K562 (cell line): ENCODE results near the gene PLA2G12B. TPM values are rescaled to one million over a fixed set of nuclear protein-coding genes. Genes with fewer than 3 reads are reported as not detected.

ENCODE experiments used
- CGGBP1 ChIP-seq: fragments of 250-450 bp; sonication (Bioruptor Pico); IDR thresholded peaks from 2 replicates; pipeline ENCODE4 v1.9.0; 2021; ENCODE audit warnings: mild to moderate bottlenecking
- CHD1 ChIP-seq: fragments of 200-600 bp; sonication (generic); IDR thresholded peaks from one replicate; pipeline ENCODE4 v1.6.1; 2012; ENCODE audit warnings: mild to moderate bottlenecking, moderate library complexity, low read length, inconsistent platforms
- ESRRB ChIP-seq: fragments of 250-450 bp; sonication (Bioruptor Pico); IDR thresholded peaks from 2 replicates; pipeline ENCODE4 v1.5.0; 2020; ENCODE audit warnings: mild to moderate bottlenecking, moderate library complexity, borderline replicate concordance
- FOXM1 ChIP-seq, 2 experiments: fragments of 450-650 bp in 1 of 2; sonication (generic) in 1 of 2; formaldehyde crosslinking in 1 of 2; IDR thresholded peaks; 2 replicates each; pipeline versions ENCODE4 v1.6.1 to v1.9.0; 2017 to 2022; ENCODE audit warnings: low read depth in 2 of 2, mild to moderate bottlenecking in 2 of 2, missing genetic modification reagents in 1 of 2, moderate library complexity in 1 of 2
- HEY1 ChIP-seq: fragments of 250-450 bp; sonication (Bioruptor Pico); IDR thresholded peaks from 2 replicates; pipeline ENCODE4 v1.5.0; 2020; ENCODE audit warnings: mild to moderate bottlenecking, moderate library complexity, borderline replicate concordance
- HIVEP1 ChIP-seq: fragments of 250-450 bp; sonication (Bioruptor Pico); IDR thresholded peaks from 2 replicates; pipeline ENCODE4 v1.4.0; 2020; ENCODE audit warnings: mild to moderate bottlenecking
- KAT8 ChIP-seq: fragments of 450-650 bp; IDR thresholded peaks from 2 replicates; pipeline ENCODE4 v1.6.1; 2016; ENCODE audit warnings: low read depth, mild to moderate bottlenecking
- KDM2B ChIP-seq: fragments of 250-450 bp; sonication (Bioruptor Pico); IDR thresholded peaks from 2 replicates; pipeline ENCODE4 v1.8.0; 2021; ENCODE audit warnings: mild to moderate bottlenecking, moderate library complexity
- LARP7 ChIP-seq: fragments of 450-650 bp; IDR thresholded peaks from 2 replicates; pipeline ENCODE4 v1.6.1; 2016
- MCM7 ChIP-seq, 2 experiments: fragments of 450-650 bp; IDR thresholded peaks; 2 replicates each; pipeline ENCODE4 v1.6.1; 2016 to 2018
- MXD1 ChIP-seq: fragments of 250-450 bp; sonication (Bioruptor Pico); IDR thresholded peaks from 2 replicates; pipeline ENCODE4 v1.8.0; 2021; ENCODE audit warnings: borderline replicate concordance, mild to moderate bottlenecking, moderate library complexity; ENCODE audit not compliant: poor library complexity, severe bottlenecking
- PCBP2 ChIP-seq: fragments of 200-400 bp; formaldehyde crosslinking; IDR thresholded peaks from 2 replicates; pipeline ENCODE4 v1.6.1; 2018; ENCODE audit warnings: low read length, low read depth, mild to moderate bottlenecking, moderate library complexity; ENCODE audit not compliant: poor library complexity, severe bottlenecking
- PRPF4 ChIP-seq: fragments of 200-400 bp; formaldehyde crosslinking; IDR thresholded peaks from one replicate; pipeline ENCODE4 v1.6.1; 2017; ENCODE audit warnings: low read length, low read depth, mild to moderate bottlenecking; ENCODE audit not compliant: insufficient read depth, poor library complexity, severe bottlenecking
- PTTG1 ChIP-seq: fragments of 450-650 bp; IDR thresholded peaks from 2 replicates; pipeline ENCODE4 v1.6.1; 2016; ENCODE audit warnings: low read depth, mild to moderate bottlenecking, missing genetic modification characterization, missing compliant biosample characterization
- SMAD2 ChIP-seq: fragments of 150-350 bp; IDR thresholded peaks from 2 replicates; pipeline ENCODE4 v1.6.1; 2014; ENCODE audit warnings: low read depth, mild to moderate bottlenecking, low read length
- TFAM ChIP-seq: fragments of 250-450 bp; sonication (Bioruptor Pico); conservative IDR thresholded peaks from 2 replicates; pipeline ENCODE4 v1.5.0; 2021; ENCODE audit warnings: mild to moderate bottlenecking, moderate library complexity
- U2AF2 ChIP-seq: fragments of 200-400 bp; formaldehyde crosslinking; optimal IDR thresholded peaks from 2 replicates; pipeline ENCODE3; 2017; ENCODE audit warnings: low read depth, mild to moderate bottlenecking, low read length
- ZBTB26 ChIP-seq: fragments of 450-650 bp; formaldehyde crosslinking; IDR thresholded peaks from 2 replicates; pipeline ENCODE4 v1.4.0; 2022; ENCODE audit warnings: missing genetic modification characterization
- ZBTB33 ChIP-seq: sonication (generic); formaldehyde crosslinking; IDR thresholded peaks from 2 replicates; pipeline ENCODE4 v1.8.1; 2023; ENCODE audit warnings: mild to moderate bottlenecking, missing genetic modification reagents
- ZNF239 ChIP-seq: fragments of 250-450 bp; sonication (Bioruptor Pico); IDR thresholded peaks from 2 replicates; pipeline ENCODE4 v1.4.0; 2020; ENCODE audit warnings: mild to moderate bottlenecking
- ZNF24 ChIP-seq: fragments of 450-650 bp; IDR thresholded peaks from 2 replicates; pipeline ENCODE4 v1.6.1; 2016
- ZNF41 ChIP-seq: fragments of 250-450 bp; sonication (Bioruptor Pico); conservative IDR thresholded peaks from 2 replicates; pipeline ENCODE4 v1.4.0; 2020; ENCODE audit warnings: mild to moderate bottlenecking
- ZNF512 ChIP-seq: IDR thresholded peaks from 2 replicates; pipeline ENCODE4 v1.6.1; 2016; ENCODE audit warnings: missing genetic modification characterization, missing compliant biosample characterization
- ZNF699 ChIP-seq: fragments of 250-450 bp; sonication (Bioruptor Pico); IDR thresholded peaks from 2 replicates; pipeline ENCODE4 v1.8.0; 2021; ENCODE audit warnings: mild to moderate bottlenecking, moderate library complexity; ENCODE audit not compliant: insufficient replicate concordance
- polyA plus RNA-seq, 8 experiments: library from polyadenylated mRNA; depleted of rRNA in 4 of 8; stranded (reverse) in 5 of 8; unstranded in 3 of 8; fragments of >200 nt; fragmentation: Nextera tagmentation in 2 of 8; fragmentation: Illumina TruSeq in 1 of 8; extraction: Ambion mirVana in 2 of 8; extraction: Trizol in 1 of 8; gene quantifications; 2 replicates each; pipeline versions ENCODE4 v1.2.1 to v1.2.3, GENCODE V29; 2011 to 2014; ENCODE audit warnings: inconsistent platforms in 1 of 8, missing spikeins in 1 of 8
- total RNA-seq, 7 experiments: library from RNA; depleted of rRNA in 6 of 7; stranded (reverse); fragments of >200 nt in 6 of 7; fragmentation: Illumina TruSeq in 2 of 7; extraction: Trizol in 2 of 7; gene quantifications; 2 replicates each; pipeline versions ENCODE4 v1.2.1 to v1.2.3, GENCODE V29; 2011 to 2021; ENCODE audit warnings: low replicate concordance in 1 of 7

Gene PLA2G12B
- total and polyA plus RNA-seq, 9 of the 15 experiments (the other 6 are each of a cell fraction or from before 2014, with no cell fraction given): not detected

- TF ChIP-seq HEY1 (CRISPR knock-in tag): no peak
- TF ChIP-seq SMAD2: no peak
- no peak for TF ChIP-seq LARP7
- no peak for TF ChIP-seq CHD1
- TF ChIP-seq PTTG1 (tag): peak; percentile 86
- TF ChIP-seq TFAM: no peak
- TF ChIP-seq FOXM1 (IDR thresholded peaks at IDR 0.05; ENCODE audit: low read depth): no peak
- no peak for TF ChIP-seq FOXM1 (CRISPR knock-in tag; IDR thresholded peaks at IDR 0.05; ENCODE audit: low read depth)
- no peak for TF ChIP-seq PCBP2
- no peak for TF ChIP-seq ZNF512 (tag)
- no peak for TF ChIP-seq U2AF2
- TF ChIP-seq CGGBP1 (CRISPR knock-in tag): no peak; the same call in 1 of the 2 replicates
- no peak for TF ChIP-seq MXD1 (CRISPR knock-in tag)
- TF ChIP-seq ZNF239 (CRISPR knock-in tag): peak; percentile 49; the same call in 1 of the 2 replicates
- no peak for TF ChIP-seq ZNF24
- no peak for TF ChIP-seq ESRRB (CRISPR knock-in tag)
- TF ChIP-seq ZNF41 (CRISPR knock-in tag): peak; percentile 75; the same call in 1 of the 2 replicates
- TF ChIP-seq HIVEP1 (CRISPR knock-in tag): no peak
- TF ChIP-seq PRPF4: no peak
- TF ChIP-seq KAT8: peak; percentile 79; the same call in 1 of the 2 replicates
- TF ChIP-seq KDM2B (CRISPR knock-in tag): no peak
- TF ChIP-seq ZBTB26: no peak
- no peak for TF ChIP-seq ZNF699 (CRISPR knock-in tag)
- no peak for TF ChIP-seq MCM7 (IDR thresholded peaks at IDR 0.05)
- no peak for TF ChIP-seq ZBTB33 (CRISPR knock-in tag)
These were observed 66.4 kb downstream of the PLA2G12B start (continued) for GRCh38 chr10:72888151-72888638.
